Lower leg skin (tissue), 3 donors: ENCODE data around the gene FEZ2.

Experiments
- CTCF ChIP-seq, 3 donors: fragments of 450-650 bp; IDR thresholded peaks; one replicate each; pipeline ENCODE4 v1.5.1; 2016; ENCODE audit warnings: antibody characterized with exemption in 3 of 3, mild to moderate bottlenecking in 3 of 3, moderate library complexity in 2 of 3
- POLR2A ChIP-seq, 2 donors: fragments of 450-650 bp; IDR thresholded peaks; one replicate each; pipeline ENCODE4 v1.6.1; 2016 to 2017; ENCODE audit warnings: antibody characterized with exemption in 2 of 2, mild to moderate bottlenecking in 1 of 2, moderate library complexity in 1 of 2

- TF ChIP-seq POLR2A (IDR thresholded peaks at IDR 0.05) (no peak), CTCF (IDR thresholded peaks at IDR 0.05) (no peak)
Observed at GRCh38 chr2:36525245-36525644, 72.7 kb downstream of the FEZ2 start.
